ENCODE measurements around the gene FRMD4B. TPM values are rescaled to one million over a fixed set of nuclear protein-coding genes. Genes with fewer than 3 reads are reported as not detected.

The FRMD4B gene
- total RNA-seq, 1 donor from 2014 or later, result 16.4 TPM

DNA sequence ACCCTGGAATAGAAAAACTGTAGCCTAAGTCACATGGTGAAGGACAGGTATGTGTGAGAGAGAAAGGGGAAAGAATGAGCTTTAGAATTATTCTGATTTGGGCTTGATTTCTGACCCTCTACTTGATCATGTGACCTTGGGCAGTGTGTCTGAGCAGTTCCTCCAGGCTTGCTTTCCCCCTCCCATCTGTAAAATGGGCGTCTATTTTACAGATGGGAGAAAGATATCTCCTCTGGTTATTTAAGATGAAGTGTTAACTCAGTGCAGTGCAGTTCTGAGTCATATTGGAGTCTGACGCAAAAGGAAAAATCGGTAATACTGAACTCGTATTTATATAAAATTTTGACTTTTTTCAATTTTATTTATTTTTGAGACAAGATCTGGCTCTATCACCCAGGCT, 225.4 kb downstream of the FRMD4B start:
- no peaks in the 10 kb centered on the region for H3K36me3 ChIP-seq (ENCODE audit: control insufficient read depth, insufficient read depth, low read length)
- TF ChIP-seq, protein P1, sequence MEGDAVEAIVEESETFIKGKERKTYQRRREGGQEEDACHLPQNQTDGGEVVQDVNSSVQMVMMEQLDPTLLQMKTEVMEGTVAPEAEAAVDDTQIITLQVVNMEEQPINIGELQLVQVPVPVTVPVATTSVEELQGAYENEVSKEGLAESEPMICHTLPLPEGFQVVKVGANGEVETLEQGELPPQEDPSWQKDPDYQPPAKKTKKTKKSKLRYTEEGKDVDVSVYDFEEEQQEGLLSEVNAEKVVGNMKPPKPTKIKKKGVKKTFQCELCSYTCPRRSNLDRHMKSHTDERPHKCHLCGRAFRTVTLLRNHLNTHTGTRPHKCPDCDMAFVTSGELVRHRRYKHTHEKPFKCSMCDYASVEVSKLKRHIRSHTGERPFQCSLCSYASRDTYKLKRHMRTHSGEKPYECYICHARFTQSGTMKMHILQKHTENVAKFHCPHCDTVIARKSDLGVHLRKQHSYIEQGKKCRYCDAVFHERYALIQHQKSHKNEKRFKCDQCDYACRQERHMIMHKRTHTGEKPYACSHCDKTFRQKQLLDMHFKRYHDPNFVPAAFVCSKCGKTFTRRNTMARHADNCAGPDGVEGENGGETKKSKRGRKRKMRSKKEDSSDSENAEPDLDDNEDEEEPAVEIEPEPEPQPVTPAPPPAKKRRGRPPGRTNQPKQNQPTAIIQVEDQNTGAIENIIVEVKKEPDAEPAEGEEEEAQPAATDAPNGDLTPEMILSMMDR (IDR thresholded peaks at IDR 0.05; ENCODE audit: insufficient read depth, low read length, poor library complexity, severe bottlenecking), result no peak
- no peak for DNase-seq (ENCODE audit: low read depth)
- H3K27me3 ChIP-seq (ENCODE audit: control insufficient read depth, insufficient read depth, low read length), result no peaks in the 10 kb centered on the region
- H3K4me3 ChIP-seq (ENCODE audit: low read depth, low read length), result no peak overlapping the region

DNA sequence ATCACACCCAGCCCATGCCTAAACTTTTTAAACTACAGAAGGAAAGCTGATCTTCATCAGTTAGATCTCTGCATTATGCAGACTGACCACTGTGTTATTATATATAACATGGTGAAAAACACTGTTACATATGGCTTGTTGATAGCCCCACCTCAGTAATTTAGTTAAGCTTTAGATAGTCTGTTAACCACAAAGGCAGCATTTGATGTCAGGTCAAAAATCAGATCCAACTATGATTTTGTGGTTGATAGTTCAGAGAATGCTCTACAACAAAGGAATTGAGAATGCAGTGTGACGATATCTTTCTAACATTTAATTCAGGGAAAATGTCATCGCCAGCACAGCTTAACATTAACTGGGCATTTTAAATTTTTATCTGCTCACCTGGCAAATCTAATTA, 225.8 kb downstream of the FRMD4B start:
- TF ChIP-seq, protein P1 (IDR thresholded peaks at IDR 0.05; ENCODE audit: insufficient read depth, low read length, poor library complexity, severe bottlenecking), result no peak
- no peak for DNase-seq (ENCODE audit: low read depth)
- Histone ChIP-seq H3K4me3 (ENCODE audit: low read depth, low read length) (no peak overlapping the region), H3K36me3 (ENCODE audit: control insufficient read depth, insufficient read depth, low read length) (no peaks in the 10 kb centered on the region), H3K27me3 (ENCODE audit: control insufficient read depth, insufficient read depth, low read length) (no peaks in the 10 kb centered on the region)

DNA sequence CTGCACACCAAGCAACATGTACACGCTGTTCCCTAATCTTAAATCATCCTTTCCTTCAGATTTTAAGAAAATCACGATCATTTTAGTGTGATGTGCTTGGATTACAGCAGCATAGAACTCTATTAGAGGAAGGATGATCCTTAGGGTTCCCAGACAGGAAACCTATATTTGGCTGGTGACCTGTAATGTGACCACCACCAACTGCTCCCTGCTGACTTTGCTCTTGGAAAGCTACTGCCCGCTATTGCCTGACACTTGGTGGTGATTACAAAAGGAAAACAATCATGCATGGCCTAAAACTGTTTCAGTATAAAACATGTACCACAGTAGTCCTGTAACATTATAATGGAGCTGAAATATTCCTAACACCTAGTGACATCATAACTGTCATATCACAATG, 236.3 kb downstream of the FRMD4B start:
- DNase-seq (ENCODE audit: low read depth), result no peak
- Histone ChIP-seq H3K4me3 (ENCODE audit: low read depth, low read length) (no peak overlapping the region), H3K27me3 (ENCODE audit: control insufficient read depth, insufficient read depth, low read length) (no peaks in the 10 kb centered on the region)

DNA sequence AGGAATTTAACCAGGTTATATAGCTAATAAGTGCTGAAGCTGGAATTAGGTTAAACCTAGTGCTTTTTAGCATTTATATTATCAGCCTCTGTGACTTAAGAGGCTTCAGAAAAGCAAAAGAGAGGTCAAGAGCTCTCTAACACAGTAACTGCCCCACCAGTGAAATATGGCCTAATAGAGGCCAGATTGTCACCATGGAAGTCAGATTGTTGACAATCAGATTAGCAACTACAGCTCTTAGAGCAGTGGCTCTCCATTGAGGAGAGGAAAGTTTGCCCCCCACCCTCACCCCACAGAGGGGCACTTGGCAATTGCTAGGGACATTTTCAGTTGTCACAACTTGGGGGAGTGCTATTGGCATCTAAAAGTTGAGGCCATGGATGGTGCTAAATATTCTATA, 240.2 kb downstream of the FRMD4B start:
- TF ChIP-seq, protein P1 (IDR thresholded peaks at IDR 0.05; ENCODE audit: insufficient read depth, low read length, poor library complexity, severe bottlenecking), result no peak
- H3K4me3 ChIP-seq (ENCODE audit: low read depth, low read length), result no peak overlapping the region
- no peak for DNase-seq (ENCODE audit: low read depth)
- no peaks in the 10 kb centered on the region for H3K36me3 ChIP-seq (ENCODE audit: control insufficient read depth, insufficient read depth, low read length)
- H3K27me3 ChIP-seq (ENCODE audit: control insufficient read depth, insufficient read depth, low read length), result no peaks in the 10 kb centered on the region

More for the DNA sequence above, 236.3 kb downstream of the FRMD4B start:
- H3K36me3 ChIP-seq (ENCODE audit: control insufficient read depth, insufficient read depth, low read length), result no peaks in the 10 kb centered on the region
- TF ChIP-seq, protein P1 (IDR thresholded peaks at IDR 0.05; ENCODE audit: insufficient read depth, low read length, poor library complexity, severe bottlenecking), result no peak

DNA sequence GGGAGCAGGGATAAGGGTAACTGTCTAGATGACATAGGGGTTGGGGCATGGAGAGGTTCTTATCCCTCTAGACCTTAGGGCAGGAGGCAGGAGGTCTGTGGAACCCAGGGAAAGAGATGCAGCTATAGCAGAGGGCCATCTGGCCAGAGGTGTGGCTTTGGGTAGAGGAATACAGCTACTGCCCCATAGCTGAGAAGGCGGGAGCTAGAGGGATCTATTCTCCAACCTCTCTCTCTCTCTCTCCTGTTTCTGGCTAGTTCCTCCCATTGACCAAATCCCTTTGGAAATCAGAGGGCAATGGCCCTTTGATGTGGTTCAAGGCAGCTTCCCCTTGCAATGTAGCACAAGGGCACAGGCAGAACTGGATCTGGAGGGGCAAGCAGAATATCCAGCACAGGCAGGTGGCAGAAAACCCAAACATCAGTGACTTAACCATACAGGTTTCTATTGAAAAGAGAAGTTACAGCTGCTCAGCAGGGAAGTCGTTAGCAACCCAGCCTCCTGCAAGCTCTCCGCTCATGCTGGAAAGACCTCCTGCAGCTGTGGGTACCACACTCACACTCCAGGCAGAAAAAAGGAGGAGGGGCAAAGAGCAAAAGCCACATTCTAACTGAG, 241.2 kb downstream of the FRMD4B start:
- Histone ChIP-seq H3K36me3 (ENCODE audit: control insufficient read depth, insufficient read depth, low read length) (no peaks in the 10 kb centered on the region), H3K27me3 (ENCODE audit: control insufficient read depth, insufficient read depth, low read length) (no peaks in the 10 kb centered on the region), H3K4me3 (ENCODE audit: low read depth, low read length) (no peak overlapping the region)
- no peak for DNase-seq (ENCODE audit: low read depth)
- TF ChIP-seq, protein P1 (IDR thresholded peaks at IDR 0.05; ENCODE audit: insufficient read depth, low read length, poor library complexity, severe bottlenecking), result no peak

DNA sequence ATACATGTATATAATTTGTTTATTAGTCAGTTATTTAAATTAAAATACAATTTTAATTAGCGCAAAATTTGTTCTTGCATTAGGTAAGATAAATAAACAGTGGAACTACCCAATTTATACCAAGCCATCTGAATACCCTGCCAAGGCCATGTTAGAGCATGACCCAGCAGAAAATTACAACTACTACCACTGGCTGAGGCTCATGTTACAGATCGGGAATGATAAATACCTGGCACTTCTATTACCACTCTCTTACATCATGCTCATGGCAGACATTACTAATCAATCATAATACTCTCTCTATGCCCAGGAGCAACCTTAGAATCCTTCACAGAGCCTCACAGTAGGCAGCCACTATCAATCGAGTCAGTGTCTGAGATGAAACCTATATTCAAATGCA, 242.3 kb downstream of the FRMD4B start:
- Histone ChIP-seq H3K27me3 (ENCODE audit: control insufficient read depth, insufficient read depth, low read length) (no peaks in the 10 kb centered on the region), H3K4me3 (ENCODE audit: low read depth, low read length) (no peak overlapping the region)
- no peak for DNase-seq (ENCODE audit: low read depth)

More for the DNA sequence above, 242.3 kb downstream of the FRMD4B start:
- TF ChIP-seq, protein P1 (IDR thresholded peaks at IDR 0.05; ENCODE audit: insufficient read depth, low read length, poor library complexity, severe bottlenecking), result no peak
- H3K36me3 ChIP-seq (ENCODE audit: control insufficient read depth, insufficient read depth, low read length), result no peaks in the 10 kb centered on the region
